ENCODE results near the gene IRX6. TPM values are rescaled to one million over a fixed set of nuclear protein-coding genes. Genes with fewer than 3 reads are reported as not detected.

The IRX6 gene
- total and polyA plus RNA-seq, 2 experiments from 2014 or later, result 0.10 TPM; not detected in 1

GRCh38 chr16:55370762-55371482 is 46.9 kb downstream of the IRX6 start:
- peak overlapping the region; percentile 38; the same call in 2 of the 3 replicates for H3K4me3 Mint-ChIP-seq
- peak overlapping the region; percentile 60 for H3K4me2 ChIP-seq

DNA sequence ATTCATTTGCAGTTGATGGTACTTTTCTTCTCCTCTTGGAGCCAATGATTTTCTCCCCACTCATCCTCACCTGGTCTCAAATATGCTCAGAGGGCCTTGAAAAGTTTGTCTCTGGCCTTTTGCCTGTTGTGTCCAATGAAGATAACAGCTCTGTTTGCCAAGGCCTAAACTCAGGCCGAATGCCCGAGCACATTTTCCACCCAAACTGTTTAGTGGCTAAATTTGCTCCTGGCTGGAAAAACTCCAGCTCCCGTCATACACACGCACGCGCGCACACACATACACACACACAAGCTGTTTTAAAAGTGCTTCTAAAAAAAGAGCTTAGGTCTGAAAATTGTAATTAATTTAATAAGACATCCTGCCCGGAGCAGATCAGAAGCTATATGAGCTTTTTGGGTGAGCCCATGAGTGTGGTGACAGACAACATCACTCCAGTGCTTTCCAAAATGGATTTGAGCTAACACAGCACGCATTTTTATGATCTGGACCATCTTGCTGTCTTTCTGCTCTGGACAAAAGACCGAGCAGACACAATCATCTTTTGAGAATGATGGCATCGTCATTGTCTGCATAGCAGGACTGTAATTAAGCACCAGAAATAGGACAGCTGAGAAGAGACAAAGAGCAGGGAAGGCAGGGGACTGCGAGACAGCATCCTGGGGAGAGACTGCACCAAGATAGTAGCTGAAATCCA is 48.9 kb downstream of the IRX6 start:
- H3K27me3 ChIP-seq (ENCODE audit: insufficient read depth), result peaks cover 21% of the 10 kb centered on the region; the same call in 1 of the 2 replicates
- Mint-ChIP-seq H3K4me1 (peaks cover 24% of the 10 kb centered on the region), H3K9me3 (no peaks in the 10 kb centered on the region), H3K36me3 (ENCODE audit: low read depth) (no peaks in the 10 kb centered on the region), H3K27ac (no peak overlapping the region), H3K27me3 (ENCODE audit: insufficient read depth, low read depth, poor library complexity) (peaks cover 10% of the 10 kb centered on the region), H3K4me3 (no peak overlapping the region)
- H3K79me2 ChIP-seq (replicated peaks; ENCODE audit: insufficient read depth), result no peaks in the 10 kb centered on the region
- H3K36me3 ChIP-seq (ENCODE audit: insufficient read depth), result no peaks in the 10 kb centered on the region
- no peak for DNase-seq (ENCODE audit: low spot score)
- H3K27ac ChIP-seq (ENCODE audit: low read depth), result no peak overlapping the region
- no peaks in the 10 kb centered on the region for H3K9me2 ChIP-seq (ENCODE audit: insufficient read depth)
- no peak overlapping the region for H3K4me3 ChIP-seq
- H3K4me1 ChIP-seq (ENCODE audit: insufficient read depth), result peaks cover 26% of the 10 kb centered on the region
- no peak for ATAC-seq
- H3K4me2 ChIP-seq, result no peak overlapping the region
- no peak overlapping the region for H2AFZ ChIP-seq
- no peaks in the 10 kb centered on the region for H3F3A ChIP-seq (replicated peaks; ENCODE audit: low read depth)
- H4K20me1 ChIP-seq (replicated peaks; ENCODE audit: insufficient read depth), result no peaks in the 10 kb centered on the region
- TF ChIP-seq, protein P1, sequence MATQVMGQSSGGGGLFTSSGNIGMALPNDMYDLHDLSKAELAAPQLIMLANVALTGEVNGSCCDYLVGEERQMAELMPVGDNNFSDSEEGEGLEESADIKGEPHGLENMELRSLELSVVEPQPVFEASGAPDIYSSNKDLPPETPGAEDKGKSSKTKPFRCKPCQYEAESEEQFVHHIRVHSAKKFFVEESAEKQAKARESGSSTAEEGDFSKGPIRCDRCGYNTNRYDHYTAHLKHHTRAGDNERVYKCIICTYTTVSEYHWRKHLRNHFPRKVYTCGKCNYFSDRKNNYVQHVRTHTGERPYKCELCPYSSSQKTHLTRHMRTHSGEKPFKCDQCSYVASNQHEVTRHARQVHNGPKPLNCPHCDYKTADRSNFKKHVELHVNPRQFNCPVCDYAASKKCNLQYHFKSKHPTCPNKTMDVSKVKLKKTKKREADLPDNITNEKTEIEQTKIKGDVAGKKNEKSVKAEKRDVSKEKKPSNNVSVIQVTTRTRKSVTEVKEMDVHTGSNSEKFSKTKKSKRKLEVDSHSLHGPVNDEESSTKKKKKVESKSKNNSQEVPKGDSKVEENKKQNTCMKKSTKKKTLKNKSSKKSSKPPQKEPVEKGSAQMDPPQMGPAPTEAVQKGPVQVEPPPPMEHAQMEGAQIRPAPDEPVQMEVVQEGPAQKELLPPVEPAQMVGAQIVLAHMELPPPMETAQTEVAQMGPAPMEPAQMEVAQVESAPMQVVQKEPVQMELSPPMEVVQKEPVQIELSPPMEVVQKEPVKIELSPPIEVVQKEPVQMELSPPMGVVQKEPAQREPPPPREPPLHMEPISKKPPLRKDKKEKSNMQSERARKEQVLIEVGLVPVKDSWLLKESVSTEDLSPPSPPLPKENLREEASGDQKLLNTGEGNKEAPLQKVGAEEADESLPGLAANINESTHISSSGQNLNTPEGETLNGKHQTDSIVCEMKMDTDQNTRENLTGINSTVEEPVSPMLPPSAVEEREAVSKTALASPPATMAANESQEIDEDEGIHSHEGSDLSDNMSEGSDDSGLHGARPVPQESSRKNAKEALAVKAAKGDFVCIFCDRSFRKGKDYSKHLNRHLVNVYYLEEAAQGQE (IDR thresholded peaks at IDR 0.05; ENCODE audit: unreplicated experiment), result no peak
- TF ChIP-seq CREB1 (CRISPR knock-in tag; IDR thresholded peaks at IDR 0.05; ENCODE audit: low read depth), result no peak
- TF ChIP-seq, protein P2, sequence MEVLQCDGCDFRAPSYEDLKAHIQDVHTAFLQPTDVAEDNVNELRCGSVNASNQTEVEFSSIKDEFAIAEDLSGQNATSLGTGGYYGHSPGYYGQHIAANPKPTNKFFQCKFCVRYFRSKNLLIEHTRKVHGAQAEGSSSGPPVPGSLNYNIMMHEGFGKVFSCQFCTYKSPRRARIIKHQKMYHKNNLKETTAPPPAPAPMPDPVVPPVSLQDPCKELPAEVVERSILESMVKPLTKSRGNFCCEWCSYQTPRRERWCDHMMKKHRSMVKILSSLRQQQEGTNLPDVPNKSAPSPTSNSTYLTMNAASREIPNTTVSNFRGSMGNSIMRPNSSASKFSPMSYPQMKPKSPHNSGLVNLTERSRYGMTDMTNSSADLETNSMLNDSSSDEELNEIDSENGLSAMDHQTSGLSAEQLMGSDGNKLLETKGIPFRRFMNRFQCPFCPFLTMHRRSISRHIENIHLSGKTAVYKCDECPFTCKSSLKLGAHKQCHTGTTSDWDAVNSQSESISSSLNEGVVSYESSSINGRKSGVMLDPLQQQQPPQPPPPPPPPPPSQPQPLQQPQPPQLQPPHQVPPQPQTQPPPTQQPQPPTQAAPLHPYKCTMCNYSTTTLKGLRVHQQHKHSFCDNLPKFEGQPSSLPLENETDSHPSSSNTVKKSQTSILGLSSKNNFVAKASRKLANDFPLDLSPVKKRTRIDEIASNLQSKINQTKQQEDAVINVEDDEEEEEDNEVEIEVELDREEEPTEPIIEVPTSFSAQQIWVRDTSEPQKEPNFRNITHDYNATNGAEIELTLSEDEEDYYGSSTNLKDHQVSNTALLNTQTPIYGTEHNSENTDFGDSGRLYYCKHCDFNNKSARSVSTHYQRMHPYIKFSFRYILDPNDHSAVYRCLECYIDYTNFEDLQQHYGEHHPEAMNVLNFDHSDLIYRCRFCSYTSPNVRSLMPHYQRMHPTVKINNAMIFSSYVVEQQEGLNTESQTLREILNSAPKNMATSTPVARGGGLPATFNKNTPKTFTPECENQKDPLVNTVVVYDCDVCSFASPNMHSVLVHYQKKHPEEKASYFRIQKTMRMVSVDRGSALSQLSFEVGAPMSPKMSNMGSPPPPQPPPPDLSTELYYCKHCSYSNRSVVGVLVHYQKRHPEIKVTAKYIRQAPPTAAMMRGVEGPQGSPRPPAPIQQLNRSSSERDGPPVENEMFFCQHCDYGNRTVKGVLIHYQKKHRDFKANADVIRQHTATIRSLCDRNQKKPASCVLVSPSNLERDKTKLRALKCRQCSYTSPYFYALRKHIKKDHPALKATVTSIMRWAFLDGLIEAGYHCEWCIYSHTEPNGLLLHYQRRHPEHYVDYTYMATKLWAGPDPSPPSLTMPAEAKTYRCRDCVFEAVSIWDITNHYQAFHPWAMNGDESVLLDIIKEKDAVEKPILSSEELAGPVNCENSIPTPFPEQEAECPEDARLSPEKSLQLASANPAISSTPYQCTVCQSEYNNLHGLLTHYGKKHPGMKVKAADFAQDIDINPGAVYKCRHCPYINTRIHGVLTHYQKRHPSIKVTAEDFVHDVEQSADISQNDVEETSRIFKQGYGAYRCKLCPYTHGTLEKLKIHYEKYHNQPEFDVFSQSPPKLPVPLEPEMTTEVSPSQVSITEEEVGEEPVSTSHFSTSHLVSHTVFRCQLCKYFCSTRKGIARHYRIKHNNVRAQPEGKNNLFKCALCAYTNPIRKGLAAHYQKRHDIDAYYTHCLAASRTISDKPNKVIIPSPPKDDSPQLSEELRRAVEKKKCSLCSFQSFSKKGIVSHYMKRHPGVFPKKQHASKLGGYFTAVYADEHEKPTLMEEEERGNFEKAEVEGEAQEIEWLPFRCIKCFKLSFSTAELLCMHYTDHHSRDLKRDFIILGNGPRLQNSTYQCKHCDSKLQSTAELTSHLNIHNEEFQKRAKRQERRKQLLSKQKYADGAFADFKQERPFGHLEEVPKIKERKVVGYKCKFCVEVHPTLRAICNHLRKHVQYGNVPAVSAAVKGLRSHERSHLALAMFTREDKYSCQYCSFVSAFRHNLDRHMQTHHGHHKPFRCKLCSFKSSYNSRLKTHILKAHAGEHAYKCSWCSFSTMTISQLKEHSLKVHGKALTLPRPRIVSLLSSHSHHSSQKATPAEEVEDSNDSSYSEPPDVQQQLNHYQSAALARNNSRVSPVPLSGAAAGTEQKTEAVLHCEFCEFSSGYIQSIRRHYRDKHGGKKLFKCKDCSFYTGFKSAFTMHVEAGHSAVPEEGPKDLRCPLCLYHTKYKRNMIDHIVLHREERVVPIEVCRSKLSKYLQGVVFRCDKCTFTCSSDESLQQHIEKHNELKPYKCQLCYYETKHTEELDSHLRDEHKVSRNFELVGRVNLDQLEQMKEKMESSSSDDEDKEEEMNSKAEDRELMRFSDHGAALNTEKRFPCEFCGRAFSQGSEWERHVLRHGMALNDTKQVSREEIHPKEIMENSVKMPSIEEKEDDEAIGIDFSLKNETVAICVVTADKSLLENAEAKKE (CRISPR knock-in tag; IDR thresholded peaks at IDR 0.05), result no peak
- TF ChIP-seq STAT1 (IDR thresholded peaks at IDR 0.05; ENCODE audit: unreplicated experiment), result no peak
- TF ChIP-seq POLR2AphosphoS5 (IDR thresholded peaks at IDR 0.05; ENCODE audit: low read depth), result no peak

More at GRCh38 chr16:55370762-55371482, 46.9 kb downstream of the IRX6 start:
- no peaks in the 10 kb centered on the region for H3K9me3 Mint-ChIP-seq
- Histone ChIP-seq H3K27me3 (ENCODE audit: insufficient read depth) (peaks cover 21% of the 10 kb centered on the region; the same call in 1 of the 2 replicates), H3K4me3 (peak overlapping the region; percentile 33), H3F3A (replicated peaks; ENCODE audit: low read depth) (no peaks in the 10 kb centered on the region), H3K36me3 (ENCODE audit: insufficient read depth) (no peaks in the 10 kb centered on the region), H2AFZ (0 out of 2 replicates have a peak overlapping the region, but pooled peaks have one; percentile 64), H3K27ac (ENCODE audit: low read depth) (no peak overlapping the region), H3K9me2 (ENCODE audit: insufficient read depth) (no peaks in the 10 kb centered on the region), H3K4me1 (ENCODE audit: insufficient read depth) (peaks cover 26% of the 10 kb centered on the region), H4K20me1 (replicated peaks; ENCODE audit: insufficient read depth) (no peaks in the 10 kb centered on the region), H3K79me2 (replicated peaks; ENCODE audit: insufficient read depth) (no peaks in the 10 kb centered on the region)
- H3K36me3 Mint-ChIP-seq (ENCODE audit: low read depth), result no peaks in the 10 kb centered on the region
- no peak overlapping the region for H3K27ac Mint-ChIP-seq
- H3K27me3 Mint-ChIP-seq (ENCODE audit: insufficient read depth, low read depth, poor library complexity), result peaks cover 10% of the 10 kb centered on the region
- TF ChIP-seq, protein P3, sequence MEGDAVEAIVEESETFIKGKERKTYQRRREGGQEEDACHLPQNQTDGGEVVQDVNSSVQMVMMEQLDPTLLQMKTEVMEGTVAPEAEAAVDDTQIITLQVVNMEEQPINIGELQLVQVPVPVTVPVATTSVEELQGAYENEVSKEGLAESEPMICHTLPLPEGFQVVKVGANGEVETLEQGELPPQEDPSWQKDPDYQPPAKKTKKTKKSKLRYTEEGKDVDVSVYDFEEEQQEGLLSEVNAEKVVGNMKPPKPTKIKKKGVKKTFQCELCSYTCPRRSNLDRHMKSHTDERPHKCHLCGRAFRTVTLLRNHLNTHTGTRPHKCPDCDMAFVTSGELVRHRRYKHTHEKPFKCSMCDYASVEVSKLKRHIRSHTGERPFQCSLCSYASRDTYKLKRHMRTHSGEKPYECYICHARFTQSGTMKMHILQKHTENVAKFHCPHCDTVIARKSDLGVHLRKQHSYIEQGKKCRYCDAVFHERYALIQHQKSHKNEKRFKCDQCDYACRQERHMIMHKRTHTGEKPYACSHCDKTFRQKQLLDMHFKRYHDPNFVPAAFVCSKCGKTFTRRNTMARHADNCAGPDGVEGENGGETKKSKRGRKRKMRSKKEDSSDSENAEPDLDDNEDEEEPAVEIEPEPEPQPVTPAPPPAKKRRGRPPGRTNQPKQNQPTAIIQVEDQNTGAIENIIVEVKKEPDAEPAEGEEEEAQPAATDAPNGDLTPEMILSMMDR (conservative IDR thresholded peaks at IDR 0.05; ENCODE audit: low read depth in 2 of 2), result peak; percentile 48 to 74
- no peak for TF ChIP-seq STAT1 (IDR thresholded peaks at IDR 0.05; ENCODE audit: unreplicated experiment)
- peak; percentile 99 for ATAC-seq
- H3K4me1 Mint-ChIP-seq, result peaks cover 24% of the 10 kb centered on the region
- peak; percentile 84 for DNase-seq (ENCODE audit: low spot score)

Data from GM23338 (cell line).